GM19395 (cell line): ENCODE measurements around the gene SMIM14.
"Not testable (repeated sequence)": the region's sequence is repeated elsewhere in the genome, so short reads cannot be mapped to it uniquely, and the experiment has no call there.

ENCODE experiments used
- ATAC-seq: cut with Tn5 transposase; IDR thresholded peaks from one replicate; pipeline ENCODE4 v1.9.1; 2021; ENCODE audit warnings: mild to moderate bottlenecking, moderate library complexity; ENCODE audit not compliant: unreplicated experiment

SMIM14 gene

DNA sequence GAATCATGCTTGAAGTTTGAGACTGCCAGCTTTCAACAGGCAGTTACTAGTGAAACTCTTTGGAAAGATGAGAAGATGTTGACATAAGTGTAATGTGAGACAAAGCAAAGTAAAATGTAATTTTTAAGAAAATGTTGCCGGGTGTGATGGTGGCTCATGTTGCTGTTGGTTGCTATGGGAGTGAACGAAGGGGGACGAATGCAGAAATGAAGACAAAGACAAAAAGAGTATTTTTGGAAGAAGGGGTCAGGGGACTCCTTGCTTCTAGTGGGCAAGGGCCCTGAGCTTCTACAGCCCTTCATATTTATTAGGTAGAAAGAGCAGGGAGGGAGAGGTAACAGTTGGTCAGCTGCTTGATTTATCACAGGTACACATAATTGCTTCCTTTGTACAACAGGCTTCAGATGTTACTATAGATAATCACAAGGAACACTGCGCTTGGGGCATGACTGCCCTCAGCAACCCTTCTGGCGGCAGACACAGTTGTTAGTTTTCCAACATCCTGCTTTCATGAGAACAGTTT, 99.5 kb downstream of the SMIM14 start:
- ATAC-seq, result no peak

DNA sequence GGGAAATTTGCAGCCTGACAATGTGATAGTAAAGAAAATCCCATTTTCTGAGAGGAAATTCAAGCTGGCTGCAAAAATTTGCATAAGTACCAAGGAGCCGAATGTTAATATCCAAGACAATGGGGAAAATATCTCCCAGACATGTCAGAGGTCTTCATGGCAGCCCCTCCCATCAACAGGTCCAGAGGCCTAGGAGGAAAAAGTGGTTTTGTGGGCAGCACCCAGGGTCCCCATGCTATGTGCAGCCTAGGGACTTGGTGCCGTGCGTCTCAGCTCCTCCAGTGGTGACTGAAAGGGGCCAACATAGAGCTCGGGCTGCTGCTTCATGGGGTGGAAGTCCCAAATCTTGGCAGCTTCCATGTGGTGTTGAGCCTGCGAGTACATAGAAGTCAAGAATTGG, 105.1 kb downstream of the SMIM14 start:
- no peak for ATAC-seq

DNA sequence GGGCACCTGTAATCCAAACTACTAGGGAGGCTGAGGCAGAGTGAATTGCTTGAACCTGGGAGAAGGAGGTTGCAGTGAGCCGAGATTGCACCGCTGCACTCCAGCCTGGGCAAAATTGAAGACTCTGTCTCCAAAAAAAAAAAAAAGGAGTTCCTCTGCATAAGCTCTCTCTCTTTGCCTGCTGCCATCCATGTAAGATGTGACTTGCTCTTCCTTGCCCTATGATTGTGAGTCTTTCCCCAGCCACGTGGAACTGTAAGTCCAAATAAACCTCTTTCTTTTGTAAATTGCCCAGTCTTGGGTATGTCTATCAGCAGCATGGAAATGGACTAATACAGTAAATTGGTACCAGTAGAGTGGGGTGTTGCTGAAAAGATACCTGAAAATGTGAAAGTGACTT, 106.4 kb downstream of the SMIM14 start:
- not testable (repeated sequence) for ATAC-seq

DNA sequence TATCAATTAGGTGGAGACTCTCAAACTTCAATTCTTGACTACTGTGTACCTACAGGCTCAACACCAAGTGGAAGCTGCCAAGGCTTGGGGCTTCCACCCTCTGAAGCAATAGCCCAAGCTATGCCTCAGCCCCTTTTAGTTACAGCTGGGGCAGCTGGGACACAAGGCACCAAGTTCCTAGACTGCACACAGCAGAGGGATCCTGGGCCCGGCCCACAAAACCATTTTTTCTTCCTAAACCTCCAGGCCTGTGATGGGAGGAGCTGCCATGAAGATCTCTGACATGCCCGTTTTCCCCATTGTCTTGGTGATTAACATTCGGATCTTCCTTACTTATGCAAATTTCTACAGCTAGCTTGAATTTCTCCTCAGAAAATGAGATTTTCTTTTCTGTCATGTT, 108.0 kb downstream of the SMIM14 start:
- ATAC-seq, result no peak

DNA sequence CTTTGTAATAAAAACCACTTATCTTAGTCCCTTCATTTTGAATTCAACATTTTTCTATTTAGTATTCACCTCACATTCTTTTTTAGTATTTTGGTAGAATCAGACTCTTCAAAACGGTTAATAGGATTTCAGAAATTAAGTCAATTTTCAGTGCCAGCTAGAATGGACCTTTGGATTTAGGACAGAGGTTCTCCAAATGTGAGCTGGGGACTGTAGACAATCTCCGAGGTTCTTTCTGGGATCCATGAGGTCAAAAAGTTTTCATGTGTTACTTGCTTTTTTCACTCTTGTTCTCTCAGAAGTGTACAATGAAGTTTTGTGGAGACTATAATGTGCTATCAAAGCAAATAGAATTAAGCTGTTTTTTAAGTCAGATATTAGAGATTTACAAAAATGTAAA, 109.1 kb downstream of the SMIM14 start:
- no peak for ATAC-seq

DNA sequence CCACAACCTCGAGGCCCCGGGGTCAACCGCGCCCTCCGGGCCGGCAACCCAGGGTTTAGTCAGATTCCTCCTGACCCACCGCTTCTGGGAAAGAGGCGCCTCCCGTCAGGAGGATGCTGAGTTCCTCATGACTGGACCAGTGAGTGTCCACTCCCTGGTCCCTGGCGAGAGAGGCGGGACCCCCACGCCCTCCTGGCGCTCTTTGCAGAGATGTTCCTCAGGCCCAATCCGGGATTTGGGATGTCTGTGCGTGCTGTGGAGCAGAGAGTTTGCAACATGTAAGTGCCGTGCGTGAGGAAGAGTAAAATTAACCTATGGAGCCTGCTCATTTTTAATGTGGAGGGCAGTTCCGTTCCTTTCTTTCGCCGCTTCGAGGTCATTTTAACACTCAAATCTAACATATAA, 110.6 kb downstream of the SMIM14 start:
- ATAC-seq, result no peak

DNA sequence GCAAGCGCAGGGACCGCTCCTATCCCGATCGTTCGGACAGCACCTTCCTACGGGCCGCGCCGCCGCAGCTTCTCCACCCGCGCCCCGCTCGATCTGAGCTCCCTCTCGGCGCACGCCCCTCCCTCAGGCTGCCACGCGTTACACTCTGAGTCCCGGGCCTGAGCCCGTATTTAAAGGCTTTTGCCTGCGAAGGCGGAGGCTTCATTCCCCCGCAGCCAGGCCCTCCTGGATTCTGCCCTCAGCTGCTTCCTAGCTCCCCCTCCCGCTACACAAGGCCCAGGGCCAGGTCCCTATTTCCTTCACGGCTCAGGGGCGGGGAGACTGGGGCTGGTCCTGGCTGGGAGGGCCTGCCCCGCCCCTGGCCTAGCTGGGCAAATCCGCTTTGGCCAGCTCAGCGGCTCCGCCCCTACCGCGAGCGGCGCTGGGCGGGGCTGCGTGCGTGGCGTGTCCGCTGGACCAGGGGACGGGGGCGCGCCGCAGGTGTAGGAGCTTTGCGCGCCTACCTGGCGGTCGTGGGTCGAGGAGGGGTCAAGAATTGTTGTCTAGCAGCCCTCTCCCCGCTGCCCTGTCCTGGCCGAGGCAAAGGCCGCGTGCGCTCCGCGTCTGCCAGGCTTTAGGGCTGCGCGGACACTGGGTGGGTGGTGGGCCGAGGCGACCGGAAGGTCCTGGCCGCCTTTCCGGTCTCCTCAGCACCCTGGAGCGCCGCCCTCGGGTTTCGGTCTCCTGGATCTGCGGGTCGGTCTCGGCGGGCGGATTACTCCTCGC, 111.2 kb downstream of the SMIM14 start, which contains the start of gene UGDH:
UGDH (minus strand) TSS at position 144 of the 765 bp plus-strand sequence. CDS start 5,927 bp downstream, outside the sequence.
- ATAC-seq, result peak; percentile 94

DNA sequence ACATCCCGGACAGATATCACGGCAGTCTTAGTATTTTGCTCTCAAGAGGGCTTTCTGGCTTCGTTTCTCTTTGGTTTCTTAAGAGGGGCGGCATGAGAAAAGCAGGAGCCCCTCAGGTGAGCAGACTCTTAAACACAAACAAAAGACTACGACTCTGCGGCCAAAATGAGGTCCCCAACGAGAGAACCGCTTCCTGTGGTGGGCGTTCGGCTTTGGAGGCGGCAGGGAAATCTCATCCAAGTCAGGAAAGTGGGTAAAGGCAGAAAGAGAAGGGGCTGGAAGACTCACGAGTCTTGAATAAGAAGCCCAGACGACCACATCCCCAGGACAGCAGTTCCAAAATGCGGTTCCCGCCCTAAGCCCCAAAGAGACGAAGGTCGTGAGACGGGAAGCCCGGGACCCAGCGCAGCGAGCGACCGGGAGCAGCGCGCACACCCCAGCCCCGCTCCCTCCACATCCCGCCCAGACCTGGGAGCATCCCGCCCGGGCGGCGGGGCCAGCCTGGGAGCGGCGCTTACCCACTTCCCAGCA, 111.8 kb downstream of the SMIM14 start:
- ATAC-seq, result peak; percentile 28

DNA sequence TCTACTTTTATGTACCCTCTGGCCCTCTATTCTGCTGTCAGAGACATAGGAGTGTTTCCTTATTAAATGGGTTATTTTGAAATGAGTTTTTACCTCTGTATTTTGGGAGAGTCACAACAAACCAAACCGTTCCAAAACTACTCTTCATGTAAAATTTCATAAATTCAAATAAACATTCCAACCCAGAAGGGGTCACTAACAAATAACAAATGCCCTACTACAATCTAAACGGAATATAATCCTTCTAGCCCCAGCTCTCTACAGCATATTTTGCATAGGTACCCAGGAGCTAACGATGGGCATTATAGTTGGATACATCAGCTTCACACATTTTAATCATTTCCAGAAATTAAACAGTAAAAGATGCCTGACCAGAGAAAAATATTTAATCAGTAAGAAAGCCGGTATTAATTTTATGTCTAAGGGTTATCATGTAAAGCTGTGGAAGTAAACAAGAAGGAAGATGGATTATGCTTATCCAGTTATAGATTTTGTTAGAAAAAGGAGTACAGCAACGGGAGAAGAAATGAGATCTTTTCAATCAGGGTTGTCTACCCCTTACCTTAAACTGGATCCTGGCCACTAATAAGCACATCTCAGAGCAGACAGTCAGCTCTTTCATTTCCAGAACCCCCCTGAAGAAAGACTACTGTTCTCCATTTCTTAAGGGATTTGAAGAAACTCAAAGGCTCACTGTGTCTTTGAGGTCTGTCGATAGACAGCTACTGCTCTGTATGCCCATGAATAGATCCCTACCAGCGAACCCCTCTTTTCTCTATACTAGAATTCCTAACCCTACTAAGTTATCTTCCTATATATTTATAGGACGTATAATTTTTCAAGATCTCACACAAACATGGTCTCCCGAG, 112.6 kb downstream of the SMIM14 start:
- ATAC-seq, result no peak

DNA sequence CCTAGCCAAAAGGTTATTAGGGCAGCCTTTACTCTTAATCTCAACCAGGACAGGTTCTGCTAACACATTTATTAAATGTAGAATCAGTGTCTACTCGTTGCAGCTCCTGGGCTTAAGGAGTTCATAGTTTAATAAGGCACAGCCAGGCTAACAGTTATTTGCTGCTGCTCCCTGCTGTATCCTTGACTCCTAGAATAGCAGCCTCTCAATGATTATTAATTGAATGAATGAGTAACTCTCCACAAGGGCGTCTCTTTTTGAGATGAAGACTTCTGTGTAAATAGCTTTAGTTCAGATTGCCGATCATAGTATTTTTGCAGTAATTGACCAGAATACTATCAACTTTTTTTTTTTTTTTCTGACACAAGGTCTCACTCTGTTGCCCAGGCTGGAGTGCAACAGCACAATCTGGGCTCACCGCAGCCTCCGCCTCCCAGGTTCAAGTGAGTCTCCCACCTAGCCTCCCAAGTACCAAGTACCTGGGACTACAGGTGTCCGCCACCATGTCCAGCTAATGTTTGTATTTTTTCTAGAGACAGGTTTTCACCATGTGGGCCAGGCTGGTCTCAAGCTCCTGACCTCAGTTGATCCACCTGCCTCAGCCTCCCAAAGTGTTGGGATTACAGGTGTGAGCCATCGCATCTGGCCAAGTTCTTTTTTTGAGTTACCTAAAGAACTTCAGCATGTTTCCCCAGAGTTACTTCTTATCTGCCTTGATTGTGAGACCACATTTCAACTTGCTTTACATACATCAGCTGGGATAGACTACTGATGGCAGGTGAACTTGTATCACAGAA, 114.3 kb downstream of the SMIM14 start:
- ATAC-seq, result no peak

DNA sequence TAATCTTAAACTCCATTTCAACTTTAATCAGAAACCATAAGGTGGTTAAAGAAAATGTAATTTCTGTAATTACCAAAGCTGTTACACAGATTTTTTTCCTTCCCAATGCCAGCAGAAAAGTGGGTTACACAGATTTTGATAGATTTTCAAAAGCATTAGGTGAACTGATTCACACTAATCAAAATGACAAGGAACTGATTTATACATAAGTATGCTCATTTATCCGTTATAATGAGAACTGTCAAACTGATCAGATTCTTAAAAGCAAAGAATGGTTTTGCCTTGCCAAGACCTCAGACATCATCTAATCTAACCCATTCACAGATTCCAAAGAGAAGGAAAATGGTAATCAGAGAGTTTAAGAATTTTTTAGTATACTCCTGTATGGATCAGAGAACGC, 116.6 kb downstream of the SMIM14 start:
- ATAC-seq, result no peak

DNA sequence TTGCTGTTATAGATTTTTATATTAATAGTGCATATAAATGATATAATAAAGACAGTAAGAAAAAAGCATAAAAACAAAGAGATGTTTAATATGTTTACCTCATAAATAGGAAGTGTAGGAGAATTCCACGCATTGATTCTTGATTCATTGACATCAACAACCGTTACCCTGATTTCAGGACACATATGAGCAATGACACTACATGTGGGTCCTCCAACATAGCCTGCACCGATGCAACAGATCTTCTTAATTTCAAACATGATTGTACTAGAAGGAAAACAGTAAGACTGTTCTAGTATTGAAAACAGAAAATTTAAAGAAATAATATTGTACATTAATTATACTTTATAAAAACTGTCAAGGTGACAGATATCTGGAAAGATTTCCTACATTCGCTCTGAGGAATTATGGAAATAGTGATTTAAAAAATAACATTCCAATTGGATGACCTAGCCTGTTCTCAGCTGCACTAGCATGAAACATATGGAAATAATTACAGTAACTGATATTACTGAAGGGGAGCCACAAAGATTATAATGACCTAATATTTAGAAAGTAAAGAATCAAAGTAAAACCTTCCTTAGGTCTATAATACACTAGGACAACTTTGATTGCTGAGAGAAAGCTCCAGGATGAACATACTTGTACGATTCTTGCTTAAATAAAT, 117.3 kb downstream of the SMIM14 start:
- no peak for ATAC-seq

DNA sequence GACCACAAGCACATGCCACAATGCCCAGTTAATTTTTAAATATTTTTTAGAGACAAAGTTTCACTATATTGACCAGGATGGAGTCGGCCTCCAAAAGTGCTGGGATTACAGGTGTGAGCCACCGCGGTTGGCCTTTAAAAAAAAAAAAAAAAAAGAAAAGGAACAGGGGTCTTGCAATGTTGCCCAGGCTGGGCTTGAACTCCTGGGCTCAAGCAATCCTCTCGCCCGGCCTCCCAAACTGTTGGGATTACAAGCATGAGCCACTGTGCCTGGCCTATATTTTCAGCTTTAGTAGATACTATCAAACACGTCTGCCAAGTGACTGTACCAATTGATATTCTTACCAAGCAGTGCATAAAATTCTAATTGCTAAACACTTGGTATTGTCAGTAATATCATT, 120.2 kb downstream of the SMIM14 start:
- ATAC-seq, result no peak

DNA sequence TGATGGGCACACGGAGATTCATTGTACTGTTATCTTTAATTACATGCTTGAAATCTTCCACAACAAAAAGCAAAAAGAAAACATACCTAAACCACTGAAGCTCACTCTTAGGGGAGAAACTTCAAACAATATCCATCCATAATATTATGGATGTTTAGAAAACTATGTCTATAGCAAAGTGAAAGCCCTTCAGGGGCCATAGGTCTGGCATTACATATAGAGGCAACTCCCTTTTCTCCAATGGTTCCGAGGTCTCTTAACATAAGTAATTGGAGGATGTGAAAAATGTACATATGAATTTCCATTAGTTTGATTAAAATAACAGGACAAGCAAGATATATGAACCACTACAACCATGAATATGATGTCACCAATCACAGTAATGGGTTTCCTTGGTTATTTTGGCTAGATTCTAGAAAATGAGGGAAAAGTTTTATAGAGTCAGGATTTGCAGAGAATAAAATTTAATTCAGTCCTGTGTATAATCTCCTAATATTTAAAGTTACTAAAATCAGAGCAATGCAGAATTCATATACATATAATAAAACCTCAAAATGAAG, 122.2 kb downstream of the SMIM14 start:
- ATAC-seq, result no peak

DNA sequence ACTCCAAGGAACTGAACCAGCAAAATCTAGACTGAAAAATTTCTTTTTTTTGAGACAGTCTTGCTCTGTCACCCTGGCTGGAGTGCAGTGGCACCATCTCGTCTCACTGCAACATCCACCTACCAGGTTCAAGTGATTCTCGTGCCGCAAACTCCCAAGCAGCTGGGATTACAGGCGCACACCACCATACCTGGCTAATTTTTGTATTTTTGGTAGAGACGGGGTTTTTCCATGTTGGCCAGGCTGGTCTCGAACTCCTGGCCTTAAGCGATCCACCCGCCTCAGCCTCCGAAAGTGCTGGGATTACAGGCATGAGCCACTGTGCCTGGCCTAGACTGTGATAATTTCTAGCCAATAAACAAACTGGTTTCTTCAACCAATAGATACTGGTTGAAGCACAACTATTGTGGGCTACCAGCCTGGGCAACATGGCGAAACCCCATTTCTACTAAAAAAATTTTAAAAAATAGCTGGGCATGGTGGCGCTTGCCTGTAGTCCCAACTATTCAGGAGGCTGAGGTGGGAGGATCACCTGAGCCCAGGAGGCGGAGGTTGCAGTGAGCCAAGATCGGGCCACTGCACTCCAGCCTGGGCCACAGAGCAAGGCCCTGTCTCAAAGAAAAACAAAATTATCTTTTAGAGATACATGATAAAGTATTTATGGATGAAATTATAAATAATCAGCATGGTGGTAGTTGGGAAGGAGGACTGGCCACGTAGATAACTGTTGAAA, 122.8 kb downstream of the SMIM14 start:
- ATAC-seq, result not testable (repeated sequence)

DNA sequence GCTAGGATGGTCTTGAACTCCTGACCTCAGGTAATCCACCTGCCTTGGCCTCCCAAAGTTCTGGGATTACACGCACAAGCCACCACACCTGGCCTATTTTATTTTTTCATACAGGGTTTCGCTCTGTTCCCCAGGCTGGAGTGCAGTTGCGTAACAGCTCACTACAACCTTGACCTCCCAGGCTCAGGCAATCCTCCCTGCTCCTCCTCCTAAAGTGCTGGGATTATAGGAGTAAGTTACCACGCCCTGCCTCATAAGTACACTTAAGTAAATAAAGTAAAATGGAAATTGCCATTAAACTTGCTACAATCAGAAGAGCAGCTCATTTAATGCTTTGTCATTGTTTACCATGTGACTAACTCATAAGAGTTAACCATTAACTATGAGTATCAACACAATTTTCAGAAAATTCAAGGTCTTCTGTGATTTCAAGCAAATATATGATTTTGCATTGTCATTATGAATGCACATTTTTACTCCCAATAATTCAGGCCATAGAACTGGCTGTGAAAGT, 123.7 kb downstream of the SMIM14 start:
- no peak for ATAC-seq

DNA sequence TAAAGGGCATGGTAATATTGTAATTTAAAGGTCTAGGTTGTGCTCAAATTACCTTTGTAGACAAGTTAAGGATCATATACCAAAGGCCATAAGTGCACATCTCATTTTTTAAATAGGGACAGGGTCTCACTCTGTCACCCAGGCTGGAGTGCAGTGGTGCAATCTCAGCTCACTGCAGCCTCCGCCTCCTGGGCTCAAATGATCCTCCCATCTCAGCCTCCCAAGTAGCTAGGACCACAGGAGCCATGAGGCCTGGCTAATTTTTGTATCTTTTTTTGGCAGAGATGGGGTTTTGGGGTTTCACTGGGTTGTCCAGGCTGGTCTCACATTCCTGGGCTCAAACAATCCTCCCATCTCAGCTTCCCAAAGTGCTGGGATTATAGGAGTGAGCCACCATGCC, 124.4 kb downstream of the SMIM14 start:
- not testable (repeated sequence) for ATAC-seq

DNA sequence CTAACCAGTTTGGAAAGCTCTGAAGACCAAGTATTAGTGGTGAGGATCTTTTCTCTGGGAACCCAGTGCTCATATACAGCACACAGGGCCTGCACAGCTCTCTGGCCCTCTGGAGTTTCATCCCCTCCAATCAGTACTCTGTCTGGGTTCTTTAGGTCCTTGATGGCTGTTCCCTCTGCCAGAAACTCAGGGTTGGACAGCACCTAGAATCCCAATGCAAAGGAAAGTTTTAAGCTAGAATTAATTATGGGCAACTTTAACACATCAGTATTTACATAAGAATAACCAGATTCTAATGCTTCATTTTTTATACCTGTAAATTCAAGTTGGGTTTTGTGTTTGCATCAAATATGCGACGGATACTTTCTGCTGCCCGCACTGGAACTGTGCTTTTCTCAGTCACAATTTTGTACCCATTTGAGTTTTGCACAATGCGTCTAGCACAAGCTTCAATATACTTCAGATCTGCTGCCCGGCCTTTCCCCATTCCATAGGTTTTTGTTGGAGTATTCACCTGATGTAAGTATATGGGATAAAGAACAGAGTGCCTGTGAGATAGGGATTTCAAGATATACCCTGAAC, 128.2 kb downstream of the SMIM14 start:
- ATAC-seq, result no peak

DNA sequence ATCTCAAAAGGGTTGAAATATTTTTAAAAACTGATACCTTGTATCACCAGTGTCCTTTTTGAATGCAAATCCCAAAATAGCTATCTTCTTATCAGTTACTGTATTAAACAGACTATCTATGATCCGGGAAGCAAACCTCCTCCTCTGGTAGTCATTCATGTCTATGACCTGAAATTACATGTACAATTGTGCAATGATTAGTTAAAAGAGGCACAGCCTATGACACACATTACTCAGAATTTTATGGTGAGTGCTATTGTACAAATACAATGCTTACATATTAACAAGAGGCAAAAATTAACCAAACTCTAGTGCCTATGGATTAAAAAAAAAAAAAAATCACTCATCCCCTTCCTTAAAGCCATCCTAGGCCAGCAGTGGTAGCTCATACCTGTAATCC, 133.1 kb downstream of the SMIM14 start:
- no peak for ATAC-seq
